OCI-LY1 (cell line): ENCODE data around the gene CMTM5.

Source experiments
- EZH2 ChIP-seq: fragments of 200-600 bp; sonication (generic), shearing (Covaris generic); IDR thresholded peaks from 2 replicates; pipeline ENCODE4 v1.8.0; 2017; ENCODE audit warnings: borderline replicate concordance, mixed run types, mild to moderate bottlenecking, antibody characterized with exemption, low read length, moderate library complexity, mixed read lengths
- TF ChIP-seq, protein P1 (sequence below): fragments of 200-600 bp; sonication (generic), shearing (Covaris generic); IDR thresholded peaks from 2 replicates; pipeline ENCODE4 v1.5.1; 2017; ENCODE audit warnings: mild to moderate bottlenecking, antibody characterized with exemption, low read length, moderate library complexity, mixed read lengths

DNA sequence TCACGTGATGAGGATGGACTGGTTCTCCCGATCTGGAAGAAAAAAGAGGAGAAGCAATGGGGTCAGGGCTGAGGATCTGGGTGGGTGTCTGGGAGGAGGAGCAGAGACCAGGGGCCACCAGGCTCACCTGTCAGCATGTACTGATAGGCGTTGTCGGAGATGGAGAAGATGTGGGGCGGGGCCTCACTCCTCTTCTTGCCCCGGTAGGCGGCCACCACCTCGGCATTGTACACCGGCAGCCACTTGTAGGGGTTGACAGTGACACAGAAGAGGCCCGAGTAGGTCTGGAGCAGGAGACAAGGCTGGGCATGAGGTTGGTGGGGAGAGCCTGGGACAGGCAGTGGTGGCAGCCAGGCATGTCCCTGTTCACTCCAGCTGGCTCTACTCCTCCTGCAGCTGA lies 28.2 kb downstream of the CMTM5 start:
- TF ChIP-seq, protein P1, sequence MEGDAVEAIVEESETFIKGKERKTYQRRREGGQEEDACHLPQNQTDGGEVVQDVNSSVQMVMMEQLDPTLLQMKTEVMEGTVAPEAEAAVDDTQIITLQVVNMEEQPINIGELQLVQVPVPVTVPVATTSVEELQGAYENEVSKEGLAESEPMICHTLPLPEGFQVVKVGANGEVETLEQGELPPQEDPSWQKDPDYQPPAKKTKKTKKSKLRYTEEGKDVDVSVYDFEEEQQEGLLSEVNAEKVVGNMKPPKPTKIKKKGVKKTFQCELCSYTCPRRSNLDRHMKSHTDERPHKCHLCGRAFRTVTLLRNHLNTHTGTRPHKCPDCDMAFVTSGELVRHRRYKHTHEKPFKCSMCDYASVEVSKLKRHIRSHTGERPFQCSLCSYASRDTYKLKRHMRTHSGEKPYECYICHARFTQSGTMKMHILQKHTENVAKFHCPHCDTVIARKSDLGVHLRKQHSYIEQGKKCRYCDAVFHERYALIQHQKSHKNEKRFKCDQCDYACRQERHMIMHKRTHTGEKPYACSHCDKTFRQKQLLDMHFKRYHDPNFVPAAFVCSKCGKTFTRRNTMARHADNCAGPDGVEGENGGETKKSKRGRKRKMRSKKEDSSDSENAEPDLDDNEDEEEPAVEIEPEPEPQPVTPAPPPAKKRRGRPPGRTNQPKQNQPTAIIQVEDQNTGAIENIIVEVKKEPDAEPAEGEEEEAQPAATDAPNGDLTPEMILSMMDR: no peak
- no peak for TF ChIP-seq EZH2
